Gastrocnemius medialis (tissue), 4 donors: ENCODE results near the gene RNF220. TPM values are rescaled to one million over a fixed set of nuclear protein-coding genes. Genes with fewer than 3 reads are reported as not detected.

Source experiments
- ATAC-seq, 2 donors: fragments of 150-250 bp; one replicate each; pipeline ENCODE4 v1.9.1; 2016
- DNase-seq, 2 donors: peaks; one replicate each; pipeline ENCODE4 v3.0.0-alpha.2; 2019
- H3K27ac ChIP-seq, 4 donors: fragments of 200-600 bp; sonication (generic); 1 replicate in 1 of 4; 2 replicates in 3 of 4; pipeline ENCODE4 v1.5.1; 2016 to 2018; ENCODE audit warnings: mild to moderate bottlenecking in 2 of 4, moderate library complexity in 1 of 4
- H3K27me3 ChIP-seq, 3 donors: fragments of 200-600 bp; sonication (generic) in 2 of 3; 1 replicate in 1 of 3; 2 replicates in 2 of 3; pipeline versions ENCODE4 v1.5.1 to v1.6.0; 2016 to 2019; ENCODE audit warnings: mild to moderate bottlenecking in 1 of 3, moderate library complexity in 1 of 3
- H3K36me3 ChIP-seq, 2 donors: fragments of 200-600 bp; sonication (generic) in 1 of 2; one replicate each; pipeline ENCODE4 v1.5.1; 2017 to 2018
- H3K4me1 ChIP-seq, 2 donors: fragments of 200-600 bp; sonication (generic) in 1 of 2; one replicate each; pipeline ENCODE4 v1.5.1; 2016 to 2017; ENCODE audit warnings: mild to moderate bottlenecking in 2 of 2
- H3K4me3 ChIP-seq, 4 donors: fragments of 200-600 bp; sonication (generic) in 3 of 4; 1 replicate in 1 of 4; 2 replicates in 3 of 4; pipeline ENCODE4 v1.5.1; 2016 to 2019; ENCODE audit warnings: mild to moderate bottlenecking in 2 of 4
- H3K9me3 ChIP-seq, 3 donors: fragments of 200-600 bp; sonication (generic) in 2 of 3; 1 replicate in 1 of 3; 2 replicates in 2 of 3; pipeline ENCODE4 v1.5.1; 2016 to 2019
- CTCF ChIP-seq, 5 experiments: fragments of 450-650 bp in 3 of 5; fragments of 200-600 bp in 2 of 5; sonication (generic) in 2 of 5; IDR thresholded peaks in 4 of 5; conservative IDR thresholded peaks in 1 of 5; 1 replicate in 4 of 5; 2 replicates in 1 of 5; pipeline ENCODE4 v1.5.1; 2016 to 2019; ENCODE audit warnings: antibody characterized with exemption in 5 of 5, mild to moderate bottlenecking in 3 of 5, moderate library complexity in 3 of 5
- POLR2A ChIP-seq, 2 donors: fragments of 450-650 bp; IDR thresholded peaks; one replicate each; pipeline ENCODE4 v1.6.1; 2017; ENCODE audit warnings: antibody characterized with exemption in 2 of 2, mild to moderate bottlenecking in 2 of 2, moderate library complexity in 2 of 2
- in situ Hi-C, 4 donors: fragments of 200-750 bp; cut with MboI; loops; one replicate each; pipeline versions ENCODE4 v1.15.0 to v1.8.0; 2017; ENCODE audit warnings: low sequenced_read_pairs in 4 of 4
- intact Hi-C: fragments of 100-400 bp; cut with DNase I; formaldehyde crosslinking; loops from one replicate; pipeline ENCODE4 v1.15.1; 2023; ENCODE audit warnings: low total_unique reads
- total RNA-seq, 4 donors: library from RNA; depleted of rRNA; stranded (reverse); fragments of >200 nt; gene quantifications; one replicate each; pipeline versions ENCODE4 v1.1.0 to v1.2.3, GENCODE V29; 2016

Gene RNF220
- total RNA-seq, 4 donors from 2014 or later = 91.2 to 172 (median 128) TPM

GRCh38 chr1:44637702-44638411 is 232.8 kb downstream of the RNF220 start:
- peaks cover 0 to 78% of the 10 kb centered on the region in 2 donors for H3K36me3 ChIP-seq
- intact Hi-C loops = no loop called here
- no peaks in the 10 kb centered on the region for H3K9me3 ChIP-seq
- ATAC-seq = no peak
- peak overlapping the region; percentile 70 to 82 (median 76) for H3K27ac ChIP-seq
- DNase-seq = no peak
- TF ChIP-seq CTCF (IDR thresholded peaks at IDR 0.05 in 4 of 5, conservative IDR thresholded peaks at IDR 0.05 in 1 of 5) (no peak), POLR2A (IDR thresholded peaks at IDR 0.05) (no peak)
- H3K27me3 ChIP-seq = no peaks in the 10 kb centered on the region
- in situ Hi-C loops = no loop called here
- H3K4me1 ChIP-seq = peaks cover 83 to 92% of the 10 kb centered on the region in 2 donors
- no peak overlapping the region for H3K4me3 ChIP-seq

- Histone ChIP-seq H3K4me1 (peaks cover 93 to 96% of the 10 kb centered on the region in 2 donors), H3K36me3 (peaks cover 0 to 75% of the 10 kb centered on the region in 2 donors), H3K27me3 (no peaks in the 10 kb centered on the region), H3K9me3 (no peaks in the 10 kb centered on the region), H3K4me3 (no peak overlapping the region), H3K27ac (peak overlapping the region; percentile 70 to 82 (median 76))
- ATAC-seq (peak; percentile 78 to 85), DNase-seq (peak; percentile 73 to 74)
- intact Hi-C loops (no loop called here), in situ Hi-C loops (no loop called here)
- TF ChIP-seq POLR2A (IDR thresholded peaks at IDR 0.05) (no peak), CTCF (IDR thresholded peaks at IDR 0.05 in 4 of 5, conservative IDR thresholded peaks at IDR 0.05 in 1 of 5) (no peak)
These were observed 235.3 kb downstream of the RNF220 start for GRCh38 chr1:44640200-44640853.

- Histone ChIP-seq H3K9me3 (no peaks in the 10 kb centered on the region), H3K27me3 (no peaks in the 10 kb centered on the region), H3K4me3 (no peak overlapping the region), H3K4me1 (peaks cover 97 to 99% of the 10 kb centered on the region in 2 donors), H3K36me3 (peaks cover 0 to 64% of the 10 kb centered on the region in 2 donors), H3K27ac (peak overlapping the region; percentile 38 to 86 (median 82))
- intact Hi-C loops (no loop called here), in situ Hi-C loops (no loop called here)
- DNase-seq (no peak), ATAC-seq (no peak)
- TF ChIP-seq POLR2A (IDR thresholded peaks at IDR 0.05) (no peak), CTCF (IDR thresholded peaks at IDR 0.05 in 4 of 5, conservative IDR thresholded peaks at IDR 0.05 in 1 of 5) (no peak)
These were observed 236.4 kb downstream of the RNF220 start for GRCh38 chr1:44641126-44642102.

- H3K4me3 ChIP-seq = no peak overlapping the region
- intact Hi-C loops = no loop called here
- ATAC-seq (no peak), DNase-seq (no peak)
- H3K36me3 ChIP-seq = peaks cover 0 to 56% of the 10 kb centered on the region in 2 donors
- H3K27ac ChIP-seq = peak overlapping the region; percentile 38 to 86 (median 82)
- H3K4me1 ChIP-seq = peaks cover 95% of the 10 kb centered on the region in 2 donors
- H3K27me3 ChIP-seq = no peaks in the 10 kb centered on the region
- in situ Hi-C loops = no loop called here
- no peak for TF ChIP-seq POLR2A (IDR thresholded peaks at IDR 0.05)
- no peak for TF ChIP-seq CTCF (IDR thresholded peaks at IDR 0.05 in 4 of 5, conservative IDR thresholded peaks at IDR 0.05 in 1 of 5)
- no peaks in the 10 kb centered on the region for H3K9me3 ChIP-seq
These were observed 237.2 kb downstream of the RNF220 start for GRCh38 chr1:44642255-44642654.
